ENCODE data around the gene AKR1B1. TPM values are rescaled to one million over a fixed set of nuclear protein-coding genes. Genes with fewer than 3 reads are reported as not detected.
A peak's percentile ranks its signal among the peaks of the same experiment; 100 is the strongest.

Gene AKR1B1
- total and polyA plus RNA-seq, 9 of the 15 experiments (the other 6 are each of a cell fraction or from before 2014, with no cell fraction given): 2.0 to 10.6 (median 6.2) TPM

DNA sequence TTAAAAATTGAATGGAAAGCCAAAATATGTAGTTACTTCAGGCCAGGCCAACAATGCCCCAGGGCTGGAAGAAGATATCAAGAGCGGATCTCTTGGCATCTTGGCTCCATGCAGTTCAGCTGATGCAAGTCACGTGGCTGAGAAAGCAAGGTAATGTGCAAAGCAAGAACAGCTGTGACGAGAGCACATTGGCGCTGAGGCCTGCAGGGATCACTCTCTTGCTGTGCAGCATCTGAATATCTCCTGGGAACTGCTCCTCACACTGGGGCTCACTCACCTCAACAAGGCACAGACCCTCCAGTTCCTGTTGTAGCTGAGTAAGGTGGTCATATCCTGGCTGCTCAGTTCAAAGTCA, 14.0 kb downstream of the AKR1B1 start:
- H3K9ac ChIP-seq (ENCODE audit: insufficient read depth in 1 of 2, low read depth in 2 of 2, low read length in 2 of 2): no peak overlapping the region
- no peak overlapping the region for H3K4me3 ChIP-seq
- no peaks in the 10 kb centered on the region for H4K20me1 ChIP-seq (replicated peaks; ENCODE audit: control insufficient read depth, insufficient read depth, low read length)
- H3K9me3 ChIP-seq (replicated peaks; ENCODE audit: control insufficient read depth, insufficient read depth, low read depth, low read length): no peaks in the 10 kb centered on the region
- WGBS (ENCODE audit: insufficient coverage, low coverage, missing lambda C conversion rate): 51% methylated on average over 4 of the region's 4 CpGs
- H3K36me3 ChIP-seq (ENCODE audit: control insufficient read depth, insufficient read depth, low read length): no peaks in the 10 kb centered on the region
- H3K4me2 ChIP-seq (ENCODE audit: insufficient read depth, low read length): no peak overlapping the region
- CTCF ChIA-PET (ENCODE audit: low intra/inter-chr PET ratio): no interaction called here
- POLR2A ChIA-PET: interaction anchor here (0.8 to 1.5 kb wide), 2 partner anchors 12 to 171 kb away, joined by 3 to 5 read pairs; no protein-coding TSS in a partner anchor
- peaks cover 18 to 26% of the 10 kb centered on the region in 2 experiments for H3K4me1 ChIP-seq (replicated peaks in 1 of 2; ENCODE audit: control insufficient read depth in 2 of 2, insufficient read depth in 2 of 2, low read length in 2 of 2)
- no TSS peak for BruUV-seq (replicated peaks)
- DNase-seq (ENCODE audit: extremely low read depth in 1 of 4, low spot score in 3 of 4) (no peak), FAIRE-seq (no peak), ATAC-seq (no peak)
- H2AFZ ChIP-seq (ENCODE audit: low read depth, low read length): no peak overlapping the region
- TF ChIP-seq ZFX (CRISPR knock-in tag; IDR thresholded peaks at IDR 0.05): 0 out of 2 replicates have a peak, but pooled peaks have one; percentile 12
- TF ChIP-seq, protein P1, sequence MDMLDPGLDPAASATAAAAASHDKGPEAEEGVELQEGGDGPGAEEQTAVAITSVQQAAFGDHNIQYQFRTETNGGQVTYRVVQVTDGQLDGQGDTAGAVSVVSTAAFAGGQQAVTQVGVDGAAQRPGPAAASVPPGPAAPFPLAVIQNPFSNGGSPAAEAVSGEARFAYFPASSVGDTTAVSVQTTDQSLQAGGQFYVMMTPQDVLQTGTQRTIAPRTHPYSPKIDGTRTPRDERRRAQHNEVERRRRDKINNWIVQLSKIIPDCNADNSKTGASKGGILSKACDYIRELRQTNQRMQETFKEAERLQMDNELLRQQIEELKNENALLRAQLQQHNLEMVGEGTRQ (CRISPR knock-in tag; IDR thresholded peaks at IDR 0.05): peak; percentile 41
- TF ChIP-seq MTA3 (IDR thresholded peaks at IDR 0.05; ENCODE audit: borderline replicate concordance): no peak
- peak; percentile 57; the same call in 1 of the 2 replicates for TF ChIP-seq TFAP4 (CRISPR knock-in tag; IDR thresholded peaks at IDR 0.05; ENCODE audit: borderline replicate concordance)
- TF ChIP-seq SRF (CRISPR knock-in tag; IDR thresholded peaks at IDR 0.05): no peak
- in situ Hi-C loops (cut with MboI) (loop anchor here (5.0 to 10.0 kb wide), 2 partner anchors 167 to 500 kb away; no protein-coding TSS in a partner anchor), intact Hi-C loops (cut with micrococcal nuclease) (no loop called here)
- H3K27me3 ChIP-seq (ENCODE audit: control insufficient read depth in 2 of 2, insufficient read depth in 2 of 2, low read length in 2 of 2): peaks cover 19 to 22% of the 10 kb centered on the region in 2 experiments; a peak in 4 of 5 replicates
- H3K9me1 ChIP-seq (ENCODE audit: control insufficient read depth, insufficient read depth, low read length): no peaks in the 10 kb centered on the region
- no peak overlapping the region for H3K27ac ChIP-seq (ENCODE audit: extremely low read depth, low read depth, low read length)
- no peaks in the 10 kb centered on the region for H3K79me2 ChIP-seq (ENCODE audit: control insufficient read depth, insufficient read depth, low read length)
